Motor neuron (in vitro differentiated cells): ENCODE data around the gene ADRB1. TPM values are rescaled to one million over a fixed set of nuclear protein-coding genes. Genes with fewer than 3 reads are reported as not detected.

Experiments used
- ATAC-seq, 8 experiments: fragments of 200-7000 bp; cut with Tn5 transposase; replicated peaks in 6 of 8; 2 replicates each; pipeline ENCODE4 v1.8.0; 2021; ENCODE audit warnings: mild to moderate bottlenecking in 8 of 8, moderate library complexity in 8 of 8
- H3K27ac ChIP-seq, 2 donors: fragments of 250-450 bp; sonication (Bioruptor Pico); 2 replicates each; pipeline ENCODE4 v1.9.0; 2021; ENCODE audit warnings: antibody characterized with exemption in 2 of 2, mild to moderate bottlenecking in 2 of 2, moderate library complexity in 1 of 2
- H3K4me1 ChIP-seq, 2 donors: fragments of 250-450 bp; sonication (Bioruptor Pico); replicated peaks in 1 of 2; 2 replicates each; pipeline ENCODE4 v1.6.1; 2021; ENCODE audit warnings: antibody characterized with exemption in 2 of 2, mild to moderate bottlenecking in 2 of 2, moderate library complexity in 1 of 2
- H3K4me3 ChIP-seq, 5 donors: fragments of 250-450 bp; sonication (Bioruptor Pico); 2 replicates each; pipeline ENCODE4 v1.9.0; 2021; ENCODE audit warnings: antibody characterized with exemption in 5 of 5, mild to moderate bottlenecking in 5 of 5, moderate library complexity in 4 of 5
- WGBS, 10 experiments: fragments of 450-650 bp; shearing (Covaris generic); methylation state at CpG; one replicate each; pipeline ENCODE4 v1.0.0; 2022; 5-methylcytosine and 5-hydroxymethylcytosine counted together
- in situ Hi-C, 9 experiments: fragments of 400-800 bp; cut with MboI; loops; one replicate each; pipeline ENCODE4 v1.15.0; 2021; ENCODE audit warnings: low sequenced_read_pairs in 9 of 9, low pct_unique_long_range_greater_than_20kb in 2 of 9; ENCODE audit not compliant: unreplicated experiment in 9 of 9
- total RNA-seq, 8 experiments: library from RNA; unstranded; fragments of 300-600 nt; gene quantifications; 2 replicates each; pipeline versions ENCODE4 v1.2.3 to v1.2.4, GENCODE V29; 2022

ADRB1 gene
- total RNA-seq, 8 experiments from 2014 or later: 0.05 to 0.47 (median 0.22) TPM; not detected in 1

GRCh38 chr10:114087655-114088054 lies 44.0 kb downstream of the ADRB1 start:
- Histone ChIP-seq H3K4me1 (no peaks in the 10 kb centered on the region), H3K4me3 (no peak overlapping the region), H3K27ac (no peak overlapping the region)
- WGBS, 10 experiments: 33 to 80% (median 69%) methylated on average over 1 to 3 of the region's 4 CpGs; no CpG with 5 or more reads in 4 of the 10 experiments
- in situ Hi-C loops: no loop called here
- ATAC-seq: no peak

GRCh38 chr10:114094795-114095194 lies 51.1 kb downstream of the ADRB1 start:
- no peaks in the 10 kb centered on the region for H3K4me1 ChIP-seq
- ATAC-seq: no peak
- 38 to 100% (median 71%) methylated on average over 1 to 3 of the region's 3 CpGs; no CpG with 5 or more reads in 6 of the 10 experiments for WGBS, 10 experiments
- in situ Hi-C loops: no loop called here
- H3K4me3 ChIP-seq: no peak overlapping the region
- no peak overlapping the region for H3K27ac ChIP-seq

- ATAC-seq: peak in 2 of 8 experiments; percentile 23 to 73
- Histone ChIP-seq H3K4me3 (no peak overlapping the region), H3K4me1 (no peaks in the 10 kb centered on the region), H3K27ac (no peak overlapping the region)
- in situ Hi-C loops: no loop called here
- 29 to 87% (median 67%) methylated on average over 1 to 12 of the region's 13 CpGs; no CpG with 5 or more reads in 1 of the 10 experiments for WGBS, 10 experiments
Observed at GRCh38 chr10:114095559-114096337, 52.1 kb downstream of the ADRB1 start.

Other genes starting within 250 kb of the ADRB1 start
- 10 to 100 TPM in 5 of 8 experiments, 1 to 10 TPM in 3; 5.9 to 11.8 (median 10.0) TPM for gene DCLRE1A, start 189.8 kb upstream of the ADRB1 start, total RNA-seq
- 10 to 100 TPM in 7 of 8 experiments, 1 to 10 TPM in 1; 6.9 to 22.9 (median 14.9) TPM for gene NHLRC2, start 189.2 kb upstream of the ADRB1 start, total RNA-seq
- 10 to 100 TPM in 7 of 8 experiments, 1 to 10 TPM in 1; 9.6 to 23.1 (median 17.4) TPM for gene CCDC186, start 130.3 kb downstream of the ADRB1 start, total RNA-seq
- gene TDRD1, start 135.5 kb downstream of the ADRB1 start, total RNA-seq: under 1 TPM in 6 of 8 experiments, not detected in 2; under 0.01 to 0.18 (median 0.11) TPM
- gene VWA2, start 195.4 kb downstream of the ADRB1 start, total RNA-seq: 1 to 10 TPM in 1 of 8 experiments, under 1 TPM in 6, not detected in 1; 0.08 to 3.3 (median 0.23) TPM